Psoas muscle (tissue), 8 donors: ENCODE data around the gene ETF1. TPM values are rescaled to one million over a fixed set of nuclear protein-coding genes. Genes with fewer than 3 reads are reported as not detected.

ENCODE experiments used
- ATAC-seq, 4 donors: fragments of 200-7000 bp; cut with Tn5 transposase; one replicate each; pipeline ENCODE4 v1.9.1; 2020; ENCODE audit warnings: moderate library complexity in 3 of 4, mild to moderate bottlenecking in 2 of 4
- DNase-seq, 2 donors: peaks; one replicate each; pipeline ENCODE4 v3.0.0-alpha.2; 2020
- H3K27ac ChIP-seq: fragments of 200-600 bp; one replicate; pipeline ENCODE4 v1.8.0; 2022
- H3K27me3 ChIP-seq, 3 donors: fragments of 200-600 bp in 1 of 3; one replicate each; pipeline versions ENCODE4 v1.6.1 to v1.8.0; 2013 to 2022; ENCODE audit warnings: low read length in 2 of 3, mild to moderate bottlenecking in 2 of 3, moderate library complexity in 1 of 3; ENCODE audit not compliant: insufficient read depth in 3 of 3
- H3K36me3 ChIP-seq, 2 donors: fragments of 200-600 bp in 1 of 2; one replicate each; pipeline versions ENCODE4 v1.6.1 to v1.8.0; 2013 to 2022; ENCODE audit warnings: low read depth in 1 of 2, mild to moderate bottlenecking in 1 of 2, moderate library complexity in 1 of 2; ENCODE audit not compliant: insufficient read depth in 1 of 2
- H3K4me1 ChIP-seq: fragments of 200-600 bp; one replicate; pipeline ENCODE4 v1.8.0; 2022
- H3K4me3 ChIP-seq: fragments of 200-600 bp; one replicate; pipeline ENCODE4 v1.8.0; 2022; ENCODE audit warnings: mild to moderate bottlenecking
- H3K9me3 ChIP-seq: fragments of 200-600 bp; one replicate; pipeline ENCODE4 v1.8.0; 2022
- CTCF ChIP-seq: fragments of 200-600 bp; IDR thresholded peaks from one replicate; pipeline ENCODE4 v1.8.0; 2022; ENCODE audit warnings: antibody characterized with exemption
- WGBS, 3 donors: extraction: QIAGEN DNeasy Blood & Tissue Kit; methylation state at CpG; one replicate each; pipeline versions ENCODE4 v1.1.6 to v1.1.7; 2013; 5-methylcytosine and 5-hydroxymethylcytosine counted together
- intact Hi-C, 2 donors: fragments of 100-400 bp; cut with DNase I; formaldehyde crosslinking; loops; one replicate each; pipeline versions ENCODE4 v1.11.0 to v1.14.2; 2022
- polyA plus RNA-seq, 3 donors: library from polyadenylated mRNA; stranded (reverse); fragments of 200-250 nt; gene quantifications; one replicate each; pipeline ENCODE4 v1.2.3, GENCODE V29; 2013
- total RNA-seq, 4 donors: library from RNA; stranded (reverse); fragmentation: NEBNext Ultra II Directional in 2 of 4; extraction: Animal tissue kit (Norgen Biotek cat#: 25700) in 2 of 4; gene quantifications; one replicate each; pipeline versions ENCODE4 v1.2.1 to v1.2.4, GENCODE V29; 2021 to 2023
- donor health status: healthy with polysubstance abuse.
- donor health status: DM: no; HTN: no; CAD: no; lungs with moderate emphysema.
- donor health status: Bipolar disorder and iron deficiency.
- donor health status: healthy.
- donor health status: DM: yes; HTN: yes; CAD: no.
- donor health status: DM: no; HTN: no; CAD: no.
- donor health status: DM: no; HTN: no; CAD: no.
- donor health status: DM: yes; HTN: yes; CAD: no.

Gene ETF1
- total and polyA plus RNA-seq, 7 donors = 72.3 to 212 (median 153) TPM

DNA sequence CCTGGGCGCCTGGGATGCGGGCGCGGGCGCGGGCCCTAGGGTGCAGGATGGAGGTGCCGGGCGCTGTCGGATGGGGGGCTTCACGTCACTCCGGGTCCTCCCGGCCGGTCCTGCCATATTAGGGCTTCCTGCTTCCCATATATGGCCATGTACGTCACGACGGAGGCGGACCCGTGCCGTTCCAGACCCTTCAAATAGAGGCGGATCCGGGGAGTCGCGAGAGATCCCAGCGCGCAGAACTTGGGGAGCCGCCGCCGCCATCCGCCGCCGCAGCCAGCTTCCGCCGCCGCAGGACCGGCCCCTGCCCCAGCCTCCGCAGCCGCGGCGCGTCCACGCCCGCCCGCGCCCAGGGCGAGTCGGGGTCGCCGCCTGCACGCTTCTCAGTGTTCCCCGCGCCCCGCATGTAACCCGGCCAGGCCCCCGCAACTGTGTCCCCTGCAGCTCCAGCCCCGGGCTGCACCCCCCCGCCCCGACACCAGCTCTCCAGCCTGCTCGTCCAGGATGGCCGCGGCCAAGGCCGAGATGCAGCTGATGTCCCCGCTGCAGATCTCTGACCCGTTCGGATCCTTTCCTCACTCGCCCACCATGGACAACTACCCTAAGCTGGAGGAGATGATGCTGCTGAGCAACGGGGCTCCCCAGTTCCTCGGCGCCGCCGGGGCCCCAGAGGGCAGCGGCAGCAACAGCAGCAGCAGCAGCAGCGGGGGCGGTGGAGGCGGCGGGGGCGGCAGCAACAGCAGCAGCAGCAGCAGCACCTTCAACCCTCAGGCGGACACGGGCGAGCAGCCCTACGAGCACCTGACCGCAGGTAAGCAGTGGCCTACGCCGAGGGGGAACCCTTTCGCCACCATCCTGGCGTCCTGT is 77.5 kb downstream of the ETF1 start, which contains the start of gene EGR1:
Gene EGR1 (plus strand): TSS at position 219 of the 864 bp plus-strand sequence. CDS start 283 bp downstream, at position 502.
- H3K27ac ChIP-seq = peak within 1 kb of the TSS; percentile 99
- peaks cover 4 to 6% of the 10 kb centered on the region in 2 donors for H3K36me3 ChIP-seq
- ATAC-seq = peak; percentile 60 to 70 (median 64)
- intact Hi-C loops = loop anchor here in 1 of 2 donors (2.0 to 5.0 kb wide), 2 partner anchors 23 to 37 kb away; no protein-coding TSS in a partner anchor
- H3K4me3 ChIP-seq = peak within 1 kb of the TSS; percentile 93
- no peaks in the 10 kb centered on the region for H3K27me3 ChIP-seq
- H3K4me1 ChIP-seq = peaks cover 5% of the 10 kb centered on the region
- TF ChIP-seq CTCF = no peak
- peak; percentile 93 to 96 for DNase-seq
- 0 to 1% (median 1%) methylated on average over 51 to 85 of the region's 85 CpGs for WGBS, 3 donors
- H3K9me3 ChIP-seq = no peaks in the 10 kb centered on the region

DNA sequence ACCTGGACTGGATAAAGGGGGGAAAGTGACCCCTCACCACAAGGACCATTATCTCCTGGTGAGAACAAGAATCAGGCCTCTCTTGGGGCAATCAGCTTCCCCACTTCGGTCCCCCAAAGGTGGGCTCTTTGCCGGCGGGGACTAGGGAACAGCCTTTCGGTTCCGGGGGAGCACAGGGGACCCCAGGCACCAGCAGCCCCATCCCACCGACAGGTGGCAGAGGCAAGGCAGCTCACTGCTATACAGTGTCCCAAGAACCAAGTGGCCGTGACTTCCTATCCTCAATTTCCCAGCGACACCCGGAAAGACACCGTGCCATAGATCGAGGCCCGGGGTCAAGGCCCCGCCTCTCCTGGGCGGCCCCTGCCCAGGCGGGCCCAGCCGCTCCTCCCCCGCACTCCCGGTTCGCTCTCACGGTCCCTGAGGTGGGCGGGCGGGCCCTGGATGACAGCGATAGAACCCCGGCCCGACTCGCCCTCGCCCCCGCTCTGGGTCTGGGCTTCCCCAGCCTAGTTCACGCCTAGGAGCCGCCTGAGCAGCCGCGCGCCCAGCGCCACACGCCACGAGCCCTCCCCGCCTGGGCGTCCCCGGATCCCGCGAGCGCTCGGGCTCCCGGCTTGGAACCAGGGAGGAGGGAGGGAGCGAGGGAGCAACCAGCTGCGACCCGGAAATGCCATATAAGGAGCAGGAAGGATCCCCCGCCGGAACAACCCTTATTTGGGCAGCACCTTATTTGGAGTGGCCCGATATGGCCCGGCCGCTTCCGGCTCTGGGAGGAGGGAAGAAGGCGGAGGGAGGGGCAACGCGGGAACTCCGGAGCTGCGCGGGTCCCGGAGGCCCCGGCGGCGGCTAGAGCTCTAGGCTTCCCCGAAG is 78.4 kb downstream of the ETF1 start:
- peak overlapping the region; percentile 99 for H3K27ac ChIP-seq
- DNase-seq (peak; percentile 96 to 98), ATAC-seq (peak; percentile 80 to 89 (median 84))
- H3K9me3 ChIP-seq = no peaks in the 10 kb centered on the region
- H3K4me3 ChIP-seq = peak overlapping the region; percentile 93
- peaks cover 4 to 6% of the 10 kb centered on the region in 2 donors for H3K36me3 ChIP-seq
- WGBS, 3 donors = 0 to 1% (median 0%) methylated on average over 44 to 64 of the region's 64 CpGs
- H3K4me1 ChIP-seq = peaks cover 5% of the 10 kb centered on the region
- H3K27me3 ChIP-seq = no peaks in the 10 kb centered on the region
- TF ChIP-seq CTCF = no peak
- intact Hi-C loops = loop anchor here (1.0 to 5.0 kb wide), 3 partner anchors 38 to 78 kb away; no protein-coding TSS in a partner anchor

DNA sequence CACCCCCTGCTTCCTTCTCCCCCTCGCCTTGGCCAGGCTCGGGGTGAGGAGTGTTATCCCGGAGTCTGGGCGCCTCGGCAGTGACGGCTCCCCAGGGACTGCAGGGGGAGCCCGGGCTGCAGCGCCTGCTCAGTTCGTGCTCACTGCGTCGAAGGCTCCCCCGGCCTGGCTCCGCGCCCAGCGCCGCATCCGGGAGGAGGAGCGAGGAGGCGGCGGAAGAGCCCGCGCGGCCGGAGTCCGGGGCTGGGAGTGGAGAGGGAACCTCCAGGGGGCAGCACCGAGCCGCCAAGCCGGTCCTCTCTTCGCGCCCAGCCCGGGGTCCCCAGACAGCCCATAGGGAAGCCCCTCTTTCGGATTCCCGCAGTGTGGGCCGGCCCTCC is 79.0 kb downstream of the ETF1 start:
- Histone ChIP-seq H3K36me3 (peaks cover 4 to 6% of the 10 kb centered on the region in 2 donors), H3K9me3 (no peaks in the 10 kb centered on the region), H3K27ac (peak overlapping the region; percentile 99), H3K4me1 (peaks cover 5% of the 10 kb centered on the region), H3K27me3 (no peaks in the 10 kb centered on the region), H3K4me3 (peak overlapping the region; percentile 93)
- DNase-seq (peak; percentile 97 to 99), ATAC-seq (peak; percentile 69 to 82 (median 74))
- intact Hi-C loops = loop anchor here in 1 of 2 donors (1.0 kb wide), 2 partner anchors 39 to 78 kb away; no protein-coding TSS in a partner anchor
- whole genome bisulfite sequencing, 3 donors = 0 to 1% (median 0%) methylated on average over 20 to 34 of the region's 34 CpGs
- peak; percentile 90 for TF ChIP-seq CTCF

GRCh38 chr5:138463419-138464007 is 79.5 kb downstream of the ETF1 start:
- H3K27ac ChIP-seq = peak overlapping the region; percentile 99
- ATAC-seq (no peak), DNase-seq (no peak)
- peaks cover 5% of the 10 kb centered on the region for H3K4me1 ChIP-seq
- intact Hi-C loops = loop anchor here in 1 of 2 donors (1.0 kb wide), 2 partner anchors 40 to 79 kb away; no protein-coding TSS in a partner anchor
- H3K27me3 ChIP-seq = no peaks in the 10 kb centered on the region
- H3K4me3 ChIP-seq = peak overlapping the region; percentile 93
- 12 to 17% (median 13%) methylated on average over 21 of the region's 21 CpGs for WGBS, 3 donors
- no peak for TF ChIP-seq CTCF
- H3K9me3 ChIP-seq = no peaks in the 10 kb centered on the region
- peaks cover 4 to 6% of the 10 kb centered on the region in 2 donors for H3K36me3 ChIP-seq
